ENCODE data around the gene CD63.
A peak's percentile ranks its signal among the peaks of the same experiment; 100 is the strongest.

CD63 gene

DNA sequence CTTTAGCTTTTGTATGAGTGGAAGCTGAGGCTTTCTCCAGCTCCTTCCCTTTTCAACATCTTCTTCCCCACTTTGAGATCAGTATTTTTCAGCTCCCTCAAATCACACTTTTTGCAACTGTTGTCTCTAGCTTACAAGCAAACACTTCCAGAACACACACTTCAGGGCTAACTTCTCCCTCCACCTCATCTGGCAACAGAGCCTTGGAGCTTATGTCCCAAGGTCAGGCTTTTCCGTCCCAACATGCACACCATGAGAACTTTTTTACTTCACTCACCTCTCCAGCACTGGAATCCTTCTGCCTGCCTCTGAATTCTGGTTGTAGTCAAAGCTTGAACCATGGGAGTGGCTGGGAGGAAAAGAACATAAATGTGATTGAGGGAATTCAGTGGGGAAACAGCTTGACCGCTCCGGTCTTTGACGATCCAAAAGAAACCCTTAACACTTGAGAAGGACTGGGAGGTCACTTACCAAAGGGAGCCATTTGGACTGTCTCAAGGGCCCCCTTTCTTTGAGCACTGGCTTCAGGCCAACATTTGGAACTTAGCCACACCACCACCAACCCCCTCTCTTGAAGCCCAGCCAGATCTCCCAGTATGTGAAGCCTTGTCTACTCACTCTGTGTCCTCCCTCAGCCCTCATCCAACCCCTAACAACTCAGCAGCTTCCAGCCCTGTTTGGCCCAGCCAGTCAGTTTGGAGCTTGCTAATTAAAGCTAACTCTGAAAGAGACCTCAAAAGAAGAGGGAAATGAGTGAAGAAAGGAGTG, 16.8 kb downstream of the CD63 start:
- DNase-seq (ENCODE audit: extremely low read depth, low read depth): no peak
- TF ChIP-seq, protein P1, sequence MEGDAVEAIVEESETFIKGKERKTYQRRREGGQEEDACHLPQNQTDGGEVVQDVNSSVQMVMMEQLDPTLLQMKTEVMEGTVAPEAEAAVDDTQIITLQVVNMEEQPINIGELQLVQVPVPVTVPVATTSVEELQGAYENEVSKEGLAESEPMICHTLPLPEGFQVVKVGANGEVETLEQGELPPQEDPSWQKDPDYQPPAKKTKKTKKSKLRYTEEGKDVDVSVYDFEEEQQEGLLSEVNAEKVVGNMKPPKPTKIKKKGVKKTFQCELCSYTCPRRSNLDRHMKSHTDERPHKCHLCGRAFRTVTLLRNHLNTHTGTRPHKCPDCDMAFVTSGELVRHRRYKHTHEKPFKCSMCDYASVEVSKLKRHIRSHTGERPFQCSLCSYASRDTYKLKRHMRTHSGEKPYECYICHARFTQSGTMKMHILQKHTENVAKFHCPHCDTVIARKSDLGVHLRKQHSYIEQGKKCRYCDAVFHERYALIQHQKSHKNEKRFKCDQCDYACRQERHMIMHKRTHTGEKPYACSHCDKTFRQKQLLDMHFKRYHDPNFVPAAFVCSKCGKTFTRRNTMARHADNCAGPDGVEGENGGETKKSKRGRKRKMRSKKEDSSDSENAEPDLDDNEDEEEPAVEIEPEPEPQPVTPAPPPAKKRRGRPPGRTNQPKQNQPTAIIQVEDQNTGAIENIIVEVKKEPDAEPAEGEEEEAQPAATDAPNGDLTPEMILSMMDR (IDR thresholded peaks at IDR 0.05; ENCODE audit: low read depth, low read length, missing control alignments): no peak
- H3K4me3 ChIP-seq (replicated peaks; ENCODE audit: low read depth, low read length): no peak overlapping the region

- TF ChIP-seq, protein P1 (IDR thresholded peaks at IDR 0.05; ENCODE audit: low read depth, low read length, missing control alignments): no peak
- H3K4me3 ChIP-seq (replicated peaks; ENCODE audit: low read depth, low read length): no peak overlapping the region
Measured at GRCh38 chr12:55708695-55709233, 20.0 kb downstream of the CD63 start.

GRCh38 chr12:55707841-55708694, 20.7 kb downstream of the CD63 start, which contains the start of gene ITGA7:
Gene ITGA7 (minus strand): TSS chr12:55707904. CDS start chr12:55707682, 222 bp downstream.
- no peak for DNase-seq (ENCODE audit: extremely low read depth, low read depth)
- TF ChIP-seq, protein P1 (IDR thresholded peaks at IDR 0.05; ENCODE audit: low read depth, low read length, missing control alignments): no peak
- H3K4me3 ChIP-seq (replicated peaks; ENCODE audit: low read depth, low read length): peak within 1 kb of the TSS; percentile 40

More at GRCh38 chr12:55708695-55709233, 20.0 kb downstream of the CD63 start:
- DNase-seq (ENCODE audit: extremely low read depth, low read depth): no peak

DNA sequence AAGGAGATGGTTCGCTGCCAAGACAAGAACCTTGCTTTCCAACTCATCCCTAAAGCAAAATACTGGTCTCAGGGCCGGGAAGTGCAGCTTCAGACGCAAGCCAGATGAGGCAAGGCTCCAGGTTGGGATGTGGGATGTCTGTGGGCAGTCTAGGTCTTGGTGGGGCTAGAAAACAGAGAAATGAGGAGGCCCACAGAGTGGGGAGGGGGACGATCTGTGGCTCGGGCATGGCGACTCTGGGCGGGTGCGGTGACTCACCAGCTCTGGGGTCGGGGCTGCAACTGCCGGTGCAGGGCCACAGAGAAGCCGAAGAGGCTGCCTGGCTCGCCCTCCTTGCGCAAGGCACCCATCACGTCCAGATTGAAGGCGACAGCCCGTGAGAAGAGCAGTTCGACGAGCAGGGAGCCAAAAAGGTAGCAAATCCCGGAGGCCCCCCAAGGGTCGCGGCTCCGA, 21.6 kb downstream of the CD63 start:
- H3K4me3 ChIP-seq (replicated peaks; ENCODE audit: low read depth, low read length): peak overlapping the region; percentile 40
- no peak for DNase-seq (ENCODE audit: extremely low read depth, low read depth)
- TF ChIP-seq, protein P1 (IDR thresholded peaks at IDR 0.05; ENCODE audit: low read depth, low read length, missing control alignments): no peak

DNA sequence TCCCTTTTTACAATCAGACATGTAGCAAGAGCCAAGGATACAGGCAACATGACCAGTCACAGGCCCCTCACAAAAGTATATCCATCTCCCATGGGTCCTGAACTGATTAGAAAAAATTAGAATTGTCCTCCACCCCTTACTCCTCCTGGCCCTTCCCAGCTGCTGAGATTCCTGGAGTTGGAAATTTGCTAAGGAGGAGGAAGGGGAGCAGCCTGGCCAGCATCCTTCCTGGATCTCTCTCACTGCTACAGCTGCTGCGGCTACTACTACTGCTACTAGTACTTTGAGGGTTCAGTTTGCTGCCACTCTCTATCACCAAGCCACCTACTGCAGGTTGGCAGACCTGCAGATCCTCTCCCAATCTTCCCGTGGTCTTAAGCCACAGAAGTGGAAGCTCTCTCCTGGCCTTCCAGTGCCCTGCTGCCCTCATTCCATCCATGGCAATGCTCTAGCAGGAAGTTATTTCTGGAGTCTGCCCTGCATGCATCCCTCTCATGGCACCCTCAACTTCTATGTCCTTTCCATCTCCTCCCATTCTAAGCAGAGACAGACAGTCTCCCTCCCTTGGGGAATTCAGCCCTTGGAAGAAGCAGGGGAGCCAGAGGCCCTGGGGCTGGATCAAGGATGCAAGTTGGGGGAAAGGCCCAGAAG, 22.1 kb downstream of the CD63 start:
- TF ChIP-seq, protein P1 (IDR thresholded peaks at IDR 0.05; ENCODE audit: low read depth, low read length, missing control alignments): no peak
- H3K4me3 ChIP-seq (replicated peaks; ENCODE audit: low read depth, low read length): no peak overlapping the region; the same call in 1 of the 2 replicates
- no peak for DNase-seq (ENCODE audit: extremely low read depth, low read depth)

DNA sequence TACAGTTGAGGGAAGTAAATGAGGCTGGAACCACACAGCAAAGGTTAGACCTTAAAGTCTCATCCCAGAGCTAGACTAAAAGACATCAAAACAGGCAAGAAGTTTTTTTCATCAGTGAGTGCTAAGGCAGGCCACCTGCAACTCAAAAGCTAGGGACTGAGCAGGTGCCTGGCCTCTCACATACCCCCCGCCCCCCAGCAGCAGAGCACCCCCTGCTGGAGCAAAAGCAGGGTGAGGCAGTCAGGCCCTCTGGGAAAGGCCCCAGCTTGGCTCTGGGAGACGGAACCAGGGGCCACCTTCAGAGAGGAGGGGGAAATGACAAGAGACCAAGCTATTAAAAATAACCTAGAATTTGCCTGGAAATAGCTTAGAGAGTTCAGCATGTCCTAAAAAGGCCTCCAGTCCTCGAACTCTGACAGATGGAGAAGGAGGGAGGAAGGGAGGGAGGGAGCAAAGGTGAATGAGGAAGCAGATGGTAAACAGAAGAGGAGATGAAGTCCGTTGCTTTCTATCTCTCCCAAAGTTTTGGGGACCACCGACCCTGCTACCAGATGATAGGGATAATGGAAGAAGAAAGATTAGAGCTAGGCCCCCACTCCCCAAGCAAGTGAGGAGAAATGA, 22.9 kb downstream of the CD63 start:
- TF ChIP-seq, protein P1 (IDR thresholded peaks at IDR 0.05; ENCODE audit: low read depth, low read length, missing control alignments): peak; percentile 46
- H3K4me3 ChIP-seq (replicated peaks; ENCODE audit: low read depth, low read length): no peak overlapping the region
- no peak for DNase-seq (ENCODE audit: extremely low read depth, low read depth)
